COLO668 (cell line): ENCODE measurements around the gene COPS7B.
"Not testable (repeated sequence)": the region's sequence is repeated elsewhere in the genome, so short reads cannot be mapped to it uniquely, and the experiment has no call there.

ENCODE experiments used
- DNase-seq: peaks from one replicate; lab custom pipeline; 2025; ENCODE audit not compliant: unreplicated experiment; lab: John Stamatoyannopoulos, UW

Gene COPS7B

GRCh38 chr2:231786177-231786916, at the start of gene COPS7B:
Gene COPS7B, plus strand, starts transcription at chr2:231786445. Its CDS starts 2,126 bp downstream, at chr2:231788571.
- peak; percentile 88 for DNase-seq

- no peak for DNase-seq
Observed at GRCh38 chr2:231737761-231738160, 48.5 kb upstream of the COPS7B start.

GRCh38 chr2:231743376-231744116, 42.7 kb upstream of the COPS7B start:
- no peak for DNase-seq

- no peak for DNase-seq
Observed at GRCh38 chr2:231745303-231746038, 40.8 kb upstream of the COPS7B start.

- DNase-seq, result not testable (repeated sequence)
Observed at GRCh38 chr2:231748153-231748896, 37.9 kb upstream of the COPS7B start.

- DNase-seq, result not testable (repeated sequence)
Observed at GRCh38 chr2:231749016-231749415, 37.2 kb upstream of the COPS7B start.

GRCh38 chr2:231751042-231751815, 35.0 kb upstream of the COPS7B start:
- DNase-seq, result no peak

- DNase-seq, result no peak
Observed at GRCh38 chr2:231752061-231752460, 34.2 kb upstream of the COPS7B start.

GRCh38 chr2:231761735-231762134, 24.5 kb upstream of the COPS7B start:
- no peak for DNase-seq

GRCh38 chr2:231764124-231764523, 22.1 kb upstream of the COPS7B start:
- no peak for DNase-seq

- DNase-seq, result no peak
Observed at GRCh38 chr2:231764760-231765159, 21.5 kb upstream of the COPS7B start.

- no peak for DNase-seq
Observed at GRCh38 chr2:231765496-231765929, 20.7 kb upstream of the COPS7B start.

- no peak for DNase-seq
Observed at GRCh38 chr2:231769170-231770136, 16.8 kb upstream of the COPS7B start.

GRCh38 chr2:231780123-231780908, 5.9 kb upstream of the COPS7B start:
- DNase-seq, result no peak

- DNase-seq, result peak; percentile 96
Observed at GRCh38 chr2:231780909-231781797, 5.1 kb upstream of the COPS7B start, which contains the start of gene PDE6D. Gene PDE6D, minus strand, starts transcription at chr2:231781282. Its CDS starts 168 bp downstream, at chr2:231781114.

- peak; percentile 20 for DNase-seq
Observed at GRCh38 chr2:231781798-231782726, 4.2 kb upstream of the COPS7B start.
